GM19324 (cell line): ENCODE data around the gene PTPRN2.
"Not testable (repeated sequence)": the region's sequence is repeated elsewhere in the genome, so short reads cannot be mapped to it uniquely, and the experiment has no call there.

ENCODE experiments used
- ATAC-seq: cut with Tn5 transposase; IDR thresholded peaks from one replicate; pipeline ENCODE4 v1.9.1; 2021; ENCODE audit warnings: mild to moderate bottlenecking, moderate library complexity; ENCODE audit not compliant: unreplicated experiment, low FRiP score

PTPRN2 gene

DNA sequence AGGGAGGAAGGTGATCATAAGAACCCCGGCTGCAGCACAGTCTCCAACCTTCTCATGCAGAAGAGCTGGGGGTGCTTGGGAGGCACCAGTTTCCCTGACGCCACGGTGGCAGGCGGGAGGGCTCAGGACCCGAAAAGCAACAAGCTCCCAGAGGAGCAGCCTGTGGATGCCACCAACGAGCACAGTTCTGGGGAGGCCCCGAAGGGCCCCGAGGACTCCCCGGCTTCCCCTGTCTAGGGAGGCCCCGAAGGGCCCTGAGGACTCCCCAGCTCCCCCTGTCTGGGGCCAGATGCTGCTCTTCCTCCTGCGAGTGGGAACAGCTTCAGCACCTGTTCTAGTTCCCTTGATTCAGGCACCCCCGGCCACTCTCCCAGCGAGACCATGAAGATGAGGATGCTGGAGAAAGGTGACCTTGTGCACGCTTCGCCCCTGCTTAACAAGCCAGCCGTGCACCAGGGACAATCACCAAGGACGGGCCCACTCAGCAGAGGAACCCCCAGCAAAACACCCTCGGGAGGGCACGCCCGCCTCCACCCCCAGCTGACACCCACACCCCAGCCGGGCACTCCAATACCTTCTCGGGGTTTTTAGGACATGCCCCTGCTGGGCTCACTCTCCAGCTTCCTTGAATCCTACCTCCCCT lies 112.5 kb downstream of the PTPRN2 start:
- ATAC-seq = no peak

DNA sequence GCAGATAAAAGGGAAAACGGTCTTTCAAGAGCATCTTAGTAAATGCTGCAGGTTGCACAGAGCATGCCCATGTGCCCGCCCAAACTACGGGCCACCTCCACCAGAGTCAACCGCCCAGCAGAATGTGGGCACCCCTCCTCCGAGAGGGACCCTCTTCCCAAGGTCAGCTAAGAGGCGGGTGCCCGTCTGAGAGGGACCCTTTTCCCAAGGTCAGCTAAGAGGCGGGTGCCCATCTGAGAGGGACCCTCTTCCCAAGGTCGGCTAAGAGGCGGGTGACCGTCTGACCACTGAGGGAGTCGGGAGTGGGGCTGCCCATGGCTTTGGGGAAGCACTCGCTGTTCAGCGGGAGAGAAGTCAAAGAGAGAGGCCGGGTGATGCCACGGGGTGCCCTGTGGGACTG lies 113.1 kb downstream of the PTPRN2 start:
- ATAC-seq = no peak

- ATAC-seq = no peak
Measured at GRCh38 chr7:158473946-158474345, 113.7 kb downstream of the PTPRN2 start.

- ATAC-seq = no peak
Measured at GRCh38 chr7:158473221-158473620, 114.4 kb downstream of the PTPRN2 start.

DNA sequence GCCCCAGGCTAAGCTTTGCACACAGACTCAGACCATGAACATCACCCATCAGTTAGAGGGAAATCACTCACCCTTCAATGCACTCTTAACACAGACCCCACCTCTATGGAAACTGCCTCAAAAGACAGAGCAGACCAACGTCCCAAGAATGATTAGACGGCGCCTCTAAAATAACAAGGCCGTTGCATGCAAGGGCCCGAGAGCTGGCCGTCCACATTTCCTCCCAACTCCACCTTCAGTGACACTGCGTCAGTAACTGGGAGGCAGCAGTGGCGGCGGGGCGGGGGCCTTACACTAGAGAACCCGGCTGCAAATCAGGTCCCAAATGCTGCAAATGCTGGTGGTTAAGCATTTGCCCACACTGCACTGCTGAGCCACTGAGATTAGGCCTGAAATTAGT lies 115.0 kb downstream of the PTPRN2 start:
- ATAC-seq = no peak

DNA sequence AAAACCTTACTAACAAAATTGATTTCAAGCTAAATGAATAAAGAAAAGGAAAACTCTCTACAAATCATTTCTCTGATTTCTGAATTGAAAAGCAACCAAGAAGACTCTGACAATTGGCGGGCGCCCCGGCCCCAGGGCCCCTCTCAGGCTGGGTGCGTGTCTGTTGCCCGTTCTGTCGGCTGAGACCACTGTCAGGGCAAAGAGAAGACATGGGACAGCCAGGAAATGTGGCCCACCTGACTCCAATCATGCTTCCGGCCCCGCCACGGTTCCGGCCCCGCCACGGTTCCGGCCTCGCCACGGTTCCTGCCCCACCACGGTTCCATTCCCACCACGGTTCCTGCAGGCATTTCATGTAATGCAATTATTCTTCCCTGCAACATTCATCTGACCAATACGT lies 115.9 kb downstream of the PTPRN2 start:
- ATAC-seq = no peak

GRCh38 chr7:158470336-158470735 lies 117.3 kb downstream of the PTPRN2 start:
- ATAC-seq = no peak

DNA sequence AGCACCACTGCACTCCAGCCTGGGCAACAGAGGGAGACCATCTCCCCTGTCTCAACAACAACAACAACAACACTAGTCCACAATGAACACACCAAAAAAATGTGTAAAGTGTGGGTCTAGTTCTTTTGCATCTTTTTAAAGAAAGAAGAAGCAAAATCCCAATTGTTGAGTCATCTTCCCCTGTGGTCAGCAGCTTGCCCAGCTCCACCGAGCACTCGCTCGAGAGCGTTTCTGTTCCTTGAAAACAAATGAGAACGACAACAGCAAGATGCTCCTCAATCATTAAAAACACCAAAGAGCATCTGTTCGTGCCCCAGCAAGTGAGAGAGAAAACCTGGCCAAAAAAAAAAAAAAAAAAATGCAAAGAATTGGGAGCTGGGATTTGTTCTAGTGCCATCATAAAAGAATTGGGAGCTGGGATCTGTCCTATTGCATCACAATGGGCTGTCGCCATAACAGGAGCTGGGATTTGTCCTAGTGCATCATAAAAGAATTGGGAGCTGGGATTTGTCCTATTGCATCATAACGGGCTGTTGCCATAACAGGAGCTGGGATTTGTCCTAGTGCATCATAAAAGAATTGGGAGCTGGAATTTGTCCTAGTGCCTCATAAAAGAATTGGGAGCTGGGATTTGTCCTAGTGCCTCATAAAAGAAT lies 118.1 kb downstream of the PTPRN2 start:
- no peak for ATAC-seq

- ATAC-seq = no peak
Measured at GRCh38 chr7:158468700-158469296, 118.8 kb downstream of the PTPRN2 start.

DNA sequence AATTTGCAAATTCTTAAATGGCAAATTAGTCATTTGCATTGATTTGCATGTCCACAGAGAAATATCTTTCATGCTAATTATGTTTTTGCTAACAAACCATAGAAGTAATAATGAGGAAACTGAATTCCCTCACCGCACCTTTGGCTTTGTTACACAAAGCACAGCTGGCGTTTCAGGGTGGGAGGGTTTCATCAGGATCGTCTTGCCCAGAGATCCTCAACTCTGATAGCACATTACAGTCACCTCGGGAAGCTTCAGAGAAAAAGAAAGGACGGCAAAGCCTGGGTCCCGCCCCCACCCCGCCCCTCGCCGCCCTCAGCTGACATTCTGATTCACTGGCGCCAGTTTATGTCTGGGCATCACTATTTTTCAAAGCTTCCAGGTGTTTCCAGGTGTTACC lies 119.4 kb downstream of the PTPRN2 start:
- no peak for ATAC-seq

DNA sequence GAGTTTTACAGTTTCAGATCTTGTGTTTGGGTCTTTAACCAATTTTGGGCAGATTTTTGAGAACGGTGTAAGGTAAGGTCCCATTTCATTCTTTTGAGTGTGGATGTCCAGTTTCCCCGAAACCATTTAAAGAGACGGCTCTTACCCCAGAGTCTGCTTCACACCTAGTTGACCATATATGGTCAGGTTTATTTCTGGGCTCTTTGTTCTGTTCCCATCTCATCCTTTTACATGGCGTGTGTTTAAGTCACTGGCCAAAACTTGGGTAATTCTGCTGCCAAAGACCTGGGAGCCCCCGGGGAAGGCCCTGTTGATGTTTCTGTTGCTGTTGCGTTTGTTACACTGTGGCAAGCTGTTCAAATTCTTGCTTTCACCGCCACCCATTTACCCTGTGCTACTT lies 120.1 kb downstream of the PTPRN2 start:
- no peak for ATAC-seq

- ATAC-seq = no peak
Measured at GRCh38 chr7:158463317-158463716, 124.3 kb downstream of the PTPRN2 start.

DNA sequence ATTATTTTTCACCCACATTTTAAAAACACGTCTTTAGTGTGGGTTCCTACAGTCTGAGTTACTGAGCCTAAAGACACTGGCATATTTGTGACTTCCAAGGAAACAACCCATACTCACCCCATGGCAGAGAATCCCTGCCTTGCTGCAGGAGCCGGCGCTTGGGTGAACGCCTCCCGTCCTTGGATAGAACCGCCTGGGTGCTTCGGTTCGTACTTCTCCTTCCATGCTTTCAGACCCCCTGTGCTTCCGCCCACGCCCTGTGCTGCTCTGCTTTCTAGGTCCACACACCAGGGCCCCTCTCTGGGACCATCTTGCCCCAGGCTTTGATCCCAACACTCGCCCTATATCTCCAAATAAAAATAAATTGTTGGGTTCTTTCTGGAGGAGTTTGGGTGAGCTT lies 125.8 kb downstream of the PTPRN2 start:
- ATAC-seq = no peak

- ATAC-seq = no peak
Measured at GRCh38 chr7:158460665-158461064, 127.0 kb downstream of the PTPRN2 start.

DNA sequence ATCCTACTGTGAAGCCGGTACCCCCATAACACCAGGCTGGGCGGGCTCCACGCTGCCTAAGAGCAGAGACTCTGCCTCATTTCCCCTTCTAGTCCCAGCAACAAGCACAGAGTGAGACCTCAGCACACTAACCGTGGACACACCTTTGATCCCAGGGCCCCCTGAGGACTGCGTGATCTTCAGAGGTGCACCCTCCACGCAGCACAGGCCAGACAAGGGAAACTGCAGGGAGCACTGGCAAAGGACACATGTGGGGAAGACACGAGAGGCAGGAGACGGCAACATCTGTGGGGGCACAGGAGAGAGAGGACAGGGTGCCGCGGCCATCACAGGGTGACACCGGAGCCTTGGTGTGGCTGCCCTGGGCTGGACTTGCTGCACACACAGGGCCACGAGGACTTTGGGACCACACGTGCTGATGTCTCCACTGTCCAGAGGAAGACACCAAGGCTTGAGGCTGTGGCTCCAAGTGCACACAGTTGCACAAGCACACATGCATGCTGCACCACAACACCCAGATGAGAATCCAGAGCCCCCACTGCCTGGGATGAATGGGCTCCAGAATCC lies 128.8 kb downstream of the PTPRN2 start:
- no peak for ATAC-seq

DNA sequence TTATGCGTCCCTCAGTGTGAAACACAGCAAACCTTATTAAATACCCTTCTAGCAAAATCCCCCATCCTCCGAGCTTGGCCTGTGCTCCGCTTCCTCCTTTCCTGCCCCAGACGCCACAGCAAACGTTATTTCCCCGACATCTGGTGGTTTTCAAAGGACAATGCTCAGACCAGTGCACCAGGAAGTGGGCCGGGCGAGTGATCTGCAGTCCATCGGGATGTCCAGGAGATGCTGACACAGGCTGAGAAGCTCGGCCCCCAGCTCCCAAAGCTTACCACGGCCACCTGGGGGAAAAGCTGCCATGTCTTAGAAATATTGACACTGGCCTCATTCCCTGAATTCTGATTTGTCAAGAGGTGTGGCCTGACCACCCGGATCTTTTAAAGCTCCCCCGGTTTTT lies 129.5 kb downstream of the PTPRN2 start:
- no peak for ATAC-seq

GRCh38 chr7:158457586-158457985 lies 130.0 kb downstream of the PTPRN2 start:
- ATAC-seq = not testable (repeated sequence)

DNA sequence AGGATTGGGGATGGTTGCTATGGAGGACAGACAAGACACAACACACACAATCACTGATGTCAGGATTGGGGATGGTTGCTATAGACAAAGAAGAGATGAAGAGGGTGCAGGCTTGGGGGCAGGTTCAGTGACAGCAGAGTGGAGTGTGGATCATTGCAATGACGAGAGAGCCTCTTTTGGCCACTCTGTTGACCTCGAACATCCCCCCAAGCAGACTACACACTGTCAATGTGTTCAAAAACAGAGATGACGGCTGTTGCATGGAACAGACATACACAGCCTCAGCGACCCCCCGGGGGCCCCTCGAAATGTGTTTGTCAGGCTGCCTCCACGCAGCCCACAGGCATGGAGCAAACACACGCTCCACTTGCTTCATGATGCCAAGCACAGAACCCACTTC lies 133.0 kb downstream of the PTPRN2 start:
- ATAC-seq = no peak

GRCh38 chr7:158453663-158454062 lies 134.0 kb downstream of the PTPRN2 start:
- ATAC-seq = no peak

DNA sequence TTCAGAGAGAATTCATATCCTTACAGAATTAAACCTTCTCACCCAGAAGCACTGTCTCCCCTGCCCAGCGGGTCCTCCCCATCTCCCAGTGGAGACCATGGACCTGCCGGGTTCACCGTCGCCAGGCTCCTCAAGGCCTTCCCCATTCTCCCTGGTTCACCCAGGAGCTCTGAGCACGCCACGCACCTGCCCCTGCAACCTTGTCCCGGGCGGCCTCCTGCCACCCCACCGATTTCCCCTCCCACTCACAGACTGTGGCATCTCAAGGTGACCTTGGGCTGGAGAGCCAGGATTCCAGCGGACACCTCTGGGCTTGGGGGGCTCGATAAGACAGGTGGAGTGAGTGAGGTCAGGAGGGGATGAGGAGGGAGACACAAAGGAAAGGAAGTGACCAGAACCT lies 135.3 kb downstream of the PTPRN2 start:
- ATAC-seq = no peak

DNA sequence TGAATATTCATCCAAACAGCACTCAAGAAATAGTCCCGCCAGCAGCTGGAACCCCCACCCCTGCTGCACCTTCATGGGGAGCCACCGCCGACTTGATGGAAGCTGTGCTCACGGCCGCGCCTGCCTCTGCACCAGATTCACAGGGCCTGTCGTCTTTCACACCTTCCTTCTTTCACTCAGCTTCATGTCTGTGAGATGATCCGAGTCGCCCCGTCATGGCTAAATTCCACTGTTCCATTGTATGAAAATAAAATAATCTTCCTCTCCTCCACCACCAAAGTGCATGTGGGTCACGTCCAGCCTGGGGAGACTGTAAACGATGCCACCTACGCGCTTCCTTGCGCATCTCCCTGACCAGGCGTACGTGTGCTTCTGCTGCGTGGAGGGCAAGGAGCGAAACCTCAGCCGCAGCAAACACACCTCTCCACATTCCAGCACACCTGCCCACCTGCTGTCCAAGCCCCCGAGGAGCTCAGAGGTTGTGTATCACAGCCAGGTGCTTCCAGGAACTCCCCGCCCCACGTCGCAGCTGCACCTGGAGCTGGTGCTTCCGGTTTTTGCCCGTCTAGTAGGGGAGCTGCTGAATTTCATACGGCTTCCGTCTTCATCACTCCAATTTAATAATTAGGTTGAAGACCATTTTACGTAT lies 137.0 kb downstream of the PTPRN2 start:
- no peak for ATAC-seq
